H9 (cell line): ENCODE results near the gene SMIM32. TPM values are rescaled to one million over a fixed set of nuclear protein-coding genes. Genes with fewer than 3 reads are reported as not detected.

ENCODE experiments used
- DNase-seq: peaks from one replicate; pipeline ENCODE4 v3.0.0-alpha.2; 2017
- H2AFZ ChIP-seq: one replicate; pipeline ENCODE4 v1.6.1; 2013; ENCODE audit warnings: mild to moderate bottlenecking, low read length, control low read depth, moderate library complexity
- H2AK5ac ChIP-seq: 2 replicates; pipeline ENCODE4 v1.6.1; 2013; ENCODE audit warnings: low read length, control low read depth, mixed read lengths; ENCODE audit not compliant: insufficient read length
- H2BK120ac ChIP-seq: one replicate; pipeline ENCODE4 v1.6.1; 2013; ENCODE audit warnings: low read depth, mild to moderate bottlenecking, low read length, control low read depth, inconsistent platforms; ENCODE audit not compliant: poor library complexity, severe bottlenecking
- H2BK12ac ChIP-seq: 2 replicates; pipeline ENCODE4 v1.6.1; 2013; ENCODE audit warnings: low read length, control low read depth, mixed read lengths, low read depth; ENCODE audit not compliant: insufficient read length
- H2BK15ac ChIP-seq: 2 replicates; pipeline ENCODE4 v1.6.1; 2013; ENCODE audit warnings: low read depth, low read length, control low read depth
- H2BK20ac ChIP-seq: one replicate; pipeline ENCODE4 v1.6.1; 2013; ENCODE audit warnings: low read depth, mild to moderate bottlenecking, low read length, control low read depth, inconsistent platforms; ENCODE audit not compliant: poor library complexity, severe bottlenecking
- H2BK5ac ChIP-seq: 2 replicates; pipeline ENCODE4 v1.6.1; 2013; ENCODE audit warnings: low read length, control low read depth, mixed read lengths; ENCODE audit not compliant: insufficient read length
- H3K14ac ChIP-seq: 2 replicates; pipeline ENCODE4 v1.6.1; 2013; ENCODE audit warnings: low read length, control low read depth; ENCODE audit not compliant: insufficient read depth
- H3K18ac ChIP-seq: 2 replicates; pipeline ENCODE4 v1.6.1; 2013; ENCODE audit warnings: low read depth, mild to moderate bottlenecking, mixed read lengths, low read length, control low read depth; ENCODE audit not compliant: insufficient read length
- H3K23ac ChIP-seq: 2 replicates; pipeline ENCODE4 v1.6.1; 2013; ENCODE audit warnings: low read length, control low read depth, mixed read lengths, low read depth; ENCODE audit not compliant: insufficient read length
- H3K23me2 ChIP-seq: 2 replicates; pipeline ENCODE4 v1.6.1; 2013; ENCODE audit warnings: low read depth, mild to moderate bottlenecking, mixed read lengths, low read length, control low read depth; ENCODE audit not compliant: insufficient read length, poor library complexity, severe bottlenecking
- H3K27ac ChIP-seq: 2 replicates; pipeline ENCODE4 v1.5.1; 2013; ENCODE audit warnings: low read length, control low read depth, mixed read lengths, low read depth; ENCODE audit not compliant: insufficient read length
- H3K27me3 ChIP-seq: 2 replicates; pipeline ENCODE4 v1.6.1; 2013; ENCODE audit warnings: low read length, control low read depth, inconsistent platforms; ENCODE audit not compliant: insufficient read depth
- H3K4ac ChIP-seq: 2 replicates; pipeline ENCODE4 v1.6.1; 2013; ENCODE audit warnings: low read depth, mild to moderate bottlenecking, control low read depth, inconsistent platforms, low read length, moderate library complexity
- H3K4me1 ChIP-seq: 2 replicates; pipeline ENCODE4 v1.6.1; 2013; ENCODE audit warnings: low read length, control low read depth, inconsistent platforms; ENCODE audit not compliant: insufficient read depth
- H3K4me2 ChIP-seq: 2 replicates; pipeline ENCODE4 v1.6.1; 2013; ENCODE audit warnings: low read length, control low read depth, mixed read lengths; ENCODE audit not compliant: insufficient read length, insufficient read depth
- H3K56ac ChIP-seq: 2 replicates; pipeline ENCODE4 v1.6.1; 2013; ENCODE audit warnings: low read depth, mild to moderate bottlenecking, mixed read lengths, low read length, control low read depth; ENCODE audit not compliant: insufficient read length
- H3K79me1 ChIP-seq: 2 replicates; pipeline ENCODE4 v1.6.1; 2013; ENCODE audit warnings: low read depth, mild to moderate bottlenecking, moderate library complexity, low read length, control low read depth, inconsistent platforms; ENCODE audit not compliant: insufficient read depth, poor library complexity, severe bottlenecking
- H3K79me2 ChIP-seq: 2 replicates; pipeline ENCODE4 v1.6.1; 2013; ENCODE audit warnings: low read length, control low read depth, inconsistent platforms; ENCODE audit not compliant: insufficient read depth
- H3K9ac ChIP-seq: 2 replicates; pipeline ENCODE4 v1.6.1; 2013; ENCODE audit warnings: low read length, control low read depth, mixed read lengths; ENCODE audit not compliant: insufficient read length; ENCODE audit errors: extremely low read depth
- H3K9me3 ChIP-seq: one replicate; pipeline ENCODE4 v1.6.1; 2013; ENCODE audit warnings: low read depth, low read length, inconsistent platforms; ENCODE audit not compliant: control insufficient read depth
- H3T11ph ChIP-seq: one replicate; pipeline ENCODE4 v1.6.1; 2013; ENCODE audit warnings: mild to moderate bottlenecking, low read length, control low read depth, inconsistent platforms
- H4K20me1 ChIP-seq: one replicate; pipeline ENCODE4 v1.6.1; 2013; ENCODE audit not compliant: control insufficient read depth, insufficient read length, insufficient read depth
- H4K5ac ChIP-seq: 2 replicates; pipeline ENCODE4 v1.6.1; 2013; ENCODE audit warnings: low read depth, mild to moderate bottlenecking, mixed read lengths, low read length, control low read depth; ENCODE audit not compliant: insufficient read length
- H4K8ac ChIP-seq: replicated peaks from 2 replicates; pipeline ENCODE4 v1.6.1; 2013; ENCODE audit warnings: low read length, control low read depth, mixed read lengths, low read depth; ENCODE audit not compliant: insufficient read length
- H4K91ac ChIP-seq: 2 replicates; pipeline ENCODE4 v1.6.1; 2013; ENCODE audit warnings: low read depth, mild to moderate bottlenecking, moderate library complexity, mixed read lengths, low read length, control low read depth; ENCODE audit not compliant: insufficient read length
- H3K27ac Mint-ChIP-seq, 3 experiments: 2 replicates in 2 of 3; 3 replicates in 1 of 3; pipeline ENCODE4 v1.8.0; 2020 to 2021; ENCODE audit warnings: mixed read lengths in 3 of 3, mild to moderate bottlenecking in 1 of 3, moderate library complexity in 1 of 3
- H3K27me3 Mint-ChIP-seq: 2 replicates; pipeline ENCODE4 v1.8.0; 2021; ENCODE audit warnings: low read depth, mild to moderate bottlenecking, moderate library complexity, mixed read lengths
- H3K36me3 Mint-ChIP-seq, 3 experiments: 2 replicates in 2 of 3; 3 replicates in 1 of 3; pipeline ENCODE4 v1.8.0; 2020 to 2021; ENCODE audit warnings: low read depth in 3 of 3, mixed read lengths in 3 of 3; ENCODE audit not compliant: insufficient read depth in 1 of 3
- H3K4me1 Mint-ChIP-seq, 2 experiments: 2 replicates each; pipeline ENCODE4 v1.8.0; 2020; ENCODE audit warnings: mixed read lengths in 2 of 2
- H3K4me3 Mint-ChIP-seq, 2 experiments: 2 replicates in 1 of 2; 3 replicates in 1 of 2; pipeline ENCODE4 v1.8.0; 2020 to 2021; ENCODE audit warnings: mild to moderate bottlenecking in 2 of 2, mixed read lengths in 2 of 2, moderate library complexity in 1 of 2
- H3K9me3 Mint-ChIP-seq, 2 experiments: 2 replicates in 1 of 2; 3 replicates in 1 of 2; pipeline ENCODE4 v1.8.0; 2020; ENCODE audit warnings: mild to moderate bottlenecking in 2 of 2, mixed read lengths in 2 of 2, moderate library complexity in 1 of 2
- WGBS: extraction: QIAGEN DNeasy Blood & Tissue Kit; methylation state at CpG from one replicate; pipeline ENCODE4 v1.1.7; 2013; ENCODE audit warnings: missing lambda C conversion rate, low lambda C conversion rate, mixed read lengths; ENCODE audit not compliant: insufficient read length; ENCODE audit errors: extremely low coverage; 5-methylcytosine and 5-hydroxymethylcytosine counted together
- total RNA-seq: library from RNA; stranded (reverse); gene quantifications from 2 replicates; pipeline ENCODE4 v1.2.1, GENCODE V29; 2021
- TF ChIP-seq, protein P1 (sequence below): fragments of 200-600 bp; sonication (generic); conservative IDR thresholded peaks from 3 replicates; pipeline ENCODE4 v1.8.0; 2021; ENCODE audit warnings: antibody characterized with exemption, mild to moderate bottlenecking

Gene SMIM32
- total RNA-seq, 1 experiment from 2014 or later = not detected

DNA sequence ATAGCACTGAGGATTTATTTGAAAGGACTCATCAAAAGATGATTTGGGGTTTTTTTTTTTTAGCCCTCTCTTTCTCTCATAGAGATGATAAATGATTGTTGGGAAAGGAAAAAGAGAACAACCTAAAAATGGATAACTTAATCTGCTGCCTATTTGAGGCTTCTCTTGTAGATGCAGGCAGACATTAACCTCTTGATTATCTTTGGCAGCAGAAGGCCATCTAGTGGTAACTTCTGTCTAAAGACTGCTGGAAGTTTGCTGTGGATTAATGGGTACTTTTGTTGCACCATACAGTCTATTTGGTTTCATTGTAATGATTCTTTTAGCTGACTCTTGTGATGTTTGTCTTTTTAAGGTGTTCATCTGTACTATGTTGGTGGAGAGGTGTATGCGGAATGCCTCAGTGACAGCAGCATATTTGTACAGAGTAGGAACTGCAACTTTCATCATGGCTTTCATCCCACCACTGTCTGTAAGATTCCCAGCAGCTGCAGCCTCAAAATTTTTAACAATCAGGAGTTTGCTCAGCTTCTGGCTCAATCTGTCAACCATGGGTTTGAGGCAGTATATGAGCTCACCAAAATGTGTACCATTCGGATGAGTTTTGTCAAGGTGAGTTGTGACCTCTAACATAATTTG, 18.8 kb downstream of the SMIM32 start:
- Histone ChIP-seq H4K20me1 (no peaks in the 10 kb centered on the region), H3K4me1 (no peaks in the 10 kb centered on the region), H3K4ac (no peak overlapping the region), H2BK12ac (no peak overlapping the region), H4K91ac (no peak overlapping the region), H2BK15ac (no peak overlapping the region), H2AK5ac (no peak overlapping the region), H3K9me3 (no peaks in the 10 kb centered on the region), H3K18ac (no peak overlapping the region), H2AFZ (no peak overlapping the region), H3K23ac (no peak overlapping the region), H3K4me2 (no peak overlapping the region), H3T11ph (no peak overlapping the region), H3K27ac (no peak overlapping the region), H3K14ac (no peak overlapping the region), H3K23me2 (no peaks in the 10 kb centered on the region), H4K5ac (no peak overlapping the region), H3K79me2 (no peaks in the 10 kb centered on the region), H3K9ac (no peak overlapping the region), H4K8ac (no peak overlapping the region), H2BK5ac (no peak overlapping the region), H3K56ac (no peak overlapping the region), H3K27me3 (no peaks in the 10 kb centered on the region), H3K79me1 (peaks cover 2% of the 10 kb centered on the region), H2BK120ac (no peak overlapping the region), H2BK20ac (no peak overlapping the region)
- Mint-ChIP-seq H3K9me3 (no peaks in the 10 kb centered on the region), H3K36me3 (peaks cover 8 to 46% (median 41%) of the 10 kb centered on the region in 3 experiments; a peak in 5 of 7 replicates), H3K27me3 (no peaks in the 10 kb centered on the region), H3K27ac (0 out of 7 replicates have a peak overlapping the region, but pooled peaks of 1 of the 3 experiments have one; percentile 1), H3K4me3 (no peak overlapping the region), H3K4me1 (no peaks in the 10 kb centered on the region)
- TF ChIP-seq, protein P1, sequence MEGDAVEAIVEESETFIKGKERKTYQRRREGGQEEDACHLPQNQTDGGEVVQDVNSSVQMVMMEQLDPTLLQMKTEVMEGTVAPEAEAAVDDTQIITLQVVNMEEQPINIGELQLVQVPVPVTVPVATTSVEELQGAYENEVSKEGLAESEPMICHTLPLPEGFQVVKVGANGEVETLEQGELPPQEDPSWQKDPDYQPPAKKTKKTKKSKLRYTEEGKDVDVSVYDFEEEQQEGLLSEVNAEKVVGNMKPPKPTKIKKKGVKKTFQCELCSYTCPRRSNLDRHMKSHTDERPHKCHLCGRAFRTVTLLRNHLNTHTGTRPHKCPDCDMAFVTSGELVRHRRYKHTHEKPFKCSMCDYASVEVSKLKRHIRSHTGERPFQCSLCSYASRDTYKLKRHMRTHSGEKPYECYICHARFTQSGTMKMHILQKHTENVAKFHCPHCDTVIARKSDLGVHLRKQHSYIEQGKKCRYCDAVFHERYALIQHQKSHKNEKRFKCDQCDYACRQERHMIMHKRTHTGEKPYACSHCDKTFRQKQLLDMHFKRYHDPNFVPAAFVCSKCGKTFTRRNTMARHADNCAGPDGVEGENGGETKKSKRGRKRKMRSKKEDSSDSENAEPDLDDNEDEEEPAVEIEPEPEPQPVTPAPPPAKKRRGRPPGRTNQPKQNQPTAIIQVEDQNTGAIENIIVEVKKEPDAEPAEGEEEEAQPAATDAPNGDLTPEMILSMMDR = peak; percentile 78
- DNase-seq = no peak
- WGBS = no CpG with 5 or more reads among the region's 2 CpGs
